SU-DHL-6 (cell line): ENCODE measurements around the gene DNAJC15.

Experiments
- CTCF ChIP-seq: fragments of 200-600 bp; sonication (generic); IDR thresholded peaks from one replicate; pipeline ENCODE4 v1.5.1; 2017; ENCODE audit warnings: antibody characterized with exemption, mild to moderate bottlenecking, low read length, moderate library complexity; ENCODE audit not compliant: insufficient read depth, poor library complexity, severe bottlenecking
- EZH2phosphoT487 ChIP-seq: fragments of 200-600 bp; sonication (generic), shearing (Covaris generic); conservative IDR thresholded peaks from 2 replicates; pipeline ENCODE4 v1.6.1; 2018; ENCODE audit warnings: mild to moderate bottlenecking, antibody characterized with exemption, low read length, moderate library complexity, mixed read lengths

- TF ChIP-seq CTCF (no peak), EZH2phosphoT487 (no peak)
These were observed 34.4 kb downstream of the DNAJC15 start for GRCh38 chr13:43057653-43058317.
